Measurements from ENCODE around the gene PDE5A.
"Not testable (repeated sequence)": the region's sequence is repeated elsewhere in the genome, so short reads cannot be mapped to it uniquely, and the experiment has no call there.

DNA sequence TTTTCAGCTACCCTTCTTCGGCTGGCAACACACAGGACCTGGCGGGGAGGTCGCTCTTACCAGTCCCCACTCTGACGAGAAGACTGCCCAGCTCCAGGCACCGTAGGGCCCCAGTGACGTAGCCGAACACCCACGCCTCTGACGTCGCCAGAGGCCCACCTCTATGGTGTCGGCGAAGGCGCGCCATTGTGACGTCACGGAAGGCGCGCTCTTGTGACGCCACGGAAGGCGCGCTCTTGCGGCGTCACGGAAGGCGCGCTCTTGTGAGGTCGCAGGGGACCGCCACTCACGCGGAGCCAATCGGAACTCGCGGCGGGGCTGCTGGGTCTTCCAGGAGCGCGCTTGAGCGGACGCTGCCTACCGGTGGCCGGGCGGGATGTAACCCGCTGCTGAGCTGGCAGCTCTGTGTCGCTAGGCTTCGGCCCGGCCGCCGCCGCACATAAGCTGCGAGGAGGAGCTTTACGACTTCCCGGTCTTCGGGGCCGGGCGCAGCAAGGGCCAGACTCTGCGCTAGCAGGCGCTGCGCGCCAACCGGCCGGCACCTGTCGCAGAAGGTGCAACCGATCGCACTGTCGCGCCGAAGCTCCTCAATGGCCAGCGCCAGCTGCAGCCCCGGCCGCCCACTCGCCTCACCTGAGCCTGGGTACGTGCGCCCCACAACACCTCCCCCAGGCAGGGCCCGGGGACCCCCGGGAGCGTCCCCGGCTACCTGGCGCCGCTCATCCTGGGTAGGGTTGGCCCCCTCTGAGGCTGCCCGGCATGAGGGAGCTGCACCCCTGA lies 173.9 kb downstream of the PDE5A start:
- TF ChIP-seq, protein P1, sequence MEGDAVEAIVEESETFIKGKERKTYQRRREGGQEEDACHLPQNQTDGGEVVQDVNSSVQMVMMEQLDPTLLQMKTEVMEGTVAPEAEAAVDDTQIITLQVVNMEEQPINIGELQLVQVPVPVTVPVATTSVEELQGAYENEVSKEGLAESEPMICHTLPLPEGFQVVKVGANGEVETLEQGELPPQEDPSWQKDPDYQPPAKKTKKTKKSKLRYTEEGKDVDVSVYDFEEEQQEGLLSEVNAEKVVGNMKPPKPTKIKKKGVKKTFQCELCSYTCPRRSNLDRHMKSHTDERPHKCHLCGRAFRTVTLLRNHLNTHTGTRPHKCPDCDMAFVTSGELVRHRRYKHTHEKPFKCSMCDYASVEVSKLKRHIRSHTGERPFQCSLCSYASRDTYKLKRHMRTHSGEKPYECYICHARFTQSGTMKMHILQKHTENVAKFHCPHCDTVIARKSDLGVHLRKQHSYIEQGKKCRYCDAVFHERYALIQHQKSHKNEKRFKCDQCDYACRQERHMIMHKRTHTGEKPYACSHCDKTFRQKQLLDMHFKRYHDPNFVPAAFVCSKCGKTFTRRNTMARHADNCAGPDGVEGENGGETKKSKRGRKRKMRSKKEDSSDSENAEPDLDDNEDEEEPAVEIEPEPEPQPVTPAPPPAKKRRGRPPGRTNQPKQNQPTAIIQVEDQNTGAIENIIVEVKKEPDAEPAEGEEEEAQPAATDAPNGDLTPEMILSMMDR (IDR thresholded peaks at IDR 0.05; ENCODE audit: extremely low read depth in 1 of 2, insufficient read depth in 1 of 2, low read depth in 1 of 2, low read length in 2 of 2), result peak in 1 of 2 donors; percentile 18
- TF ChIP-seq POLR2A (IDR thresholded peaks at IDR 0.05; ENCODE audit: low read depth, low read length), result peak; percentile 54
- TF ChIP-seq POLR2AphosphoS5 (IDR thresholded peaks at IDR 0.05; ENCODE audit: insufficient read depth, low read depth, low read length); EZH2 (IDR thresholded peaks at IDR 0.05; ENCODE audit: borderline replicate concordance, low read depth, low read length, severe bottlenecking): not testable (repeated sequence)
- TF ChIP-seq, protein P2, sequence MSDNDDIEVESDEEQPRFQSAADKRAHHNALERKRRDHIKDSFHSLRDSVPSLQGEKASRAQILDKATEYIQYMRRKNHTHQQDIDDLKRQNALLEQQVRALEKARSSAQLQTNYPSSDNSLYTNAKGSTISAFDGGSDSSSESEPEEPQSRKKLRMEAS (IDR thresholded peaks at IDR 0.05; ENCODE audit: insufficient read depth, insufficient read length), result not testable (repeated sequence)
